SK-N-SH treated with all-trans-retinoic acid at 6 μM for 48 hours (cell line): ENCODE results near the gene FOXF1.

Experiments
- PATZ1 ChIP-seq: fragments of 250-450 bp; sonication (Bioruptor Pico); IDR thresholded peaks from 2 replicates; pipeline ENCODE4 v1.8.0; 2020; ENCODE audit warnings: mild to moderate bottlenecking, moderate library complexity, borderline replicate concordance
- PPARA ChIP-seq: fragments of 250-450 bp; sonication (Bioruptor Pico); IDR thresholded peaks from 2 replicates; pipeline ENCODE4 v1.5.0; 2020; ENCODE audit warnings: mild to moderate bottlenecking, borderline replicate concordance
- ZNF70 ChIP-seq: fragments of 450-650 bp; formaldehyde crosslinking; IDR thresholded peaks from 2 replicates; pipeline ENCODE4 v1.5.0; 2020; ENCODE audit warnings: mild to moderate bottlenecking, moderate library complexity
- TF ChIP-seq, protein P1 (sequence below): fragments of 250-450 bp; sonication (Bioruptor Pico); IDR thresholded peaks from 2 replicates; pipeline ENCODE4 v1.5.1; 2020; ENCODE audit warnings: low read depth, mild to moderate bottlenecking, moderate library complexity

DNA sequence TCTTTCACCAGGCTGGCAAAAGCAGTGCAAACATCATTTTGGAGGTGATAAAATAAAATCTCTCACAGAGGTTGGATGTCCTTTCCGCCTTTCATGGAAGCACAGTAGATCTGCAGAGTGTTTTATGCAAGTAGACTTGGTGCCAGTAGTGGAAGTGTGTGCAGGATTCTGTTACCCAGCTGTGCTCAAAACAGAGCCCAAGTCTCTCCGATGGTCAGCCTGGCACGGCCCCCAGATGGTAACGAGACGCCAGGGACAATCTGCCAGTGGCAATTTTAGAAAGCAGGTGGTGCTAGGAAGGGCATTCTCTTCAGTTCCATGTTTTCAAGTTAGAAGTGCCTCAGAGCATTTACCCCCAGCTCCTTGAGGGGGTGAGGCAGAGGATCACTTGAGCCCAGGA lies 46.2 kb downstream of the FOXF1 start:
- TF ChIP-seq ZNF70 (CRISPR knock-in tag) (no peak), PPARA (CRISPR knock-in tag) (no peak), PATZ1 (CRISPR knock-in tag) (no peak)
- TF ChIP-seq, protein P1, sequence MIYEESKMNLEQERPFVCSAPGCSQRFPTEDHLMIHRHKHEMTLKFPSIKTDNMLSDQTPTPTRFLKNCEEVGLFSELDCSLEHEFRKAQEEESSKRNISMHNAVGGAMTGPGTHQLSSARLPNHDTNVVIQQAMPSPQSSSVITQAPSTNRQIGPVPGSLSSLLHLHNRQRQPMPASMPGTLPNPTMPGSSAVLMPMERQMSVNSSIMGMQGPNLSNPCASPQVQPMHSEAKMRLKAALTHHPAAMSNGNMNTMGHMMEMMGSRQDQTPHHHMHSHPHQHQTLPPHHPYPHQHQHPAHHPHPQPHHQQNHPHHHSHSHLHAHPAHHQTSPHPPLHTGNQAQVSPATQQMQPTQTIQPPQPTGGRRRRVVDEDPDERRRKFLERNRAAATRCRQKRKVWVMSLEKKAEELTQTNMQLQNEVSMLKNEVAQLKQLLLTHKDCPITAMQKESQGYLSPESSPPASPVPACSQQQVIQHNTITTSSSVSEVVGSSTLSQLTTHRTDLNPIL (CRISPR knock-in tag), result no peak
